MM.1S (cell line): ENCODE results near the gene SYT9.

Source experiments
- EZH2 ChIP-seq: fragments of 300-600 bp; sonication (generic); optimal IDR thresholded peaks from 2 replicates; pipeline ENCODE3; 2017; ENCODE audit warnings: low read depth, mild to moderate bottlenecking, antibody characterized with exemption, low read length, mixed read lengths
- TF ChIP-seq, protein P1 (sequence below): fragments of 300-600 bp; sonication (generic); IDR thresholded peaks from 2 replicates; pipeline ENCODE4 v1.5.1; 2016; ENCODE audit warnings: antibody characterized with exemption, low read length, mixed read lengths

DNA sequence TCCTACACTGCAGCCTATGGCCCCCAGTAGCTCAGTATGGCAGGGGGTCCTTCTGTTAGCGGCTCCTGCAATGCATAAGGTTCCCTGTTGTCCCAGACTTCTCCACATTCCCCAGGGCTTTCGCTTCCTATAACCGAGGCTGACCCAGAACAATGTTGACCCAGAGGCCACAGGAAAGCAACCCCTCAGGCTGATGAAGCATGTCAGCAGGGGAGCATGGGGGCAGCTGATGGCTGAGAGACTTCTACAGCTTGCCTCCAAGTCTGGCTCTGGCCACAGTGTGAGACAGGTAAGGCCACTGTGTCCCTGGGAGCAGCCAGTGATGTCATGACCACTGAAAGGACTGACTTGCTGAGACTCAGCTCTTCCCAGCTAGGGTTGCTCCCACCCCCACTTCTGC lies 249.5 kb downstream of the SYT9 start:
- TF ChIP-seq, protein P1, sequence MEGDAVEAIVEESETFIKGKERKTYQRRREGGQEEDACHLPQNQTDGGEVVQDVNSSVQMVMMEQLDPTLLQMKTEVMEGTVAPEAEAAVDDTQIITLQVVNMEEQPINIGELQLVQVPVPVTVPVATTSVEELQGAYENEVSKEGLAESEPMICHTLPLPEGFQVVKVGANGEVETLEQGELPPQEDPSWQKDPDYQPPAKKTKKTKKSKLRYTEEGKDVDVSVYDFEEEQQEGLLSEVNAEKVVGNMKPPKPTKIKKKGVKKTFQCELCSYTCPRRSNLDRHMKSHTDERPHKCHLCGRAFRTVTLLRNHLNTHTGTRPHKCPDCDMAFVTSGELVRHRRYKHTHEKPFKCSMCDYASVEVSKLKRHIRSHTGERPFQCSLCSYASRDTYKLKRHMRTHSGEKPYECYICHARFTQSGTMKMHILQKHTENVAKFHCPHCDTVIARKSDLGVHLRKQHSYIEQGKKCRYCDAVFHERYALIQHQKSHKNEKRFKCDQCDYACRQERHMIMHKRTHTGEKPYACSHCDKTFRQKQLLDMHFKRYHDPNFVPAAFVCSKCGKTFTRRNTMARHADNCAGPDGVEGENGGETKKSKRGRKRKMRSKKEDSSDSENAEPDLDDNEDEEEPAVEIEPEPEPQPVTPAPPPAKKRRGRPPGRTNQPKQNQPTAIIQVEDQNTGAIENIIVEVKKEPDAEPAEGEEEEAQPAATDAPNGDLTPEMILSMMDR = no peak
- TF ChIP-seq EZH2 = no peak
